Panc1 (cell line): ENCODE results near the gene MYO18A.

Experiments
- CTCF ChIP-seq: fragments of 450-650 bp; IDR thresholded peaks from 2 replicates; pipeline ENCODE4 v1.5.1; 2017; ENCODE audit warnings: mild to moderate bottlenecking
- REST ChIP-seq, 2 experiments: IDR thresholded peaks; 2 replicates each; pipeline ENCODE4 v1.6.1; 2011 to 2012; ENCODE audit warnings: low read depth in 2 of 2, control low read depth in 1 of 2, low read length in 1 of 2, mild to moderate bottlenecking in 1 of 2, moderate library complexity in 1 of 2; ENCODE audit not compliant: insufficient read depth in 1 of 2
- TCF7L2 ChIP-seq: IDR thresholded peaks from 2 replicates; pipeline ENCODE4 v1.6.1; 2011; ENCODE audit warnings: mild to moderate bottlenecking, low read depth, low read length, inconsistent platforms

GRCh38 chr17:29177871-29178749 lies 2.1 kb downstream of the MYO18A start:
- TF ChIP-seq CTCF (no peak), REST (IDR thresholded peaks at IDR 0.05; ENCODE audit: insufficient read depth in 1 of 2, low read depth in 2 of 2, low read length in 1 of 2) (no peak), TCF7L2 (peak; percentile 50)
